Measurements from ENCODE around the gene AGBL1.

GRCh38 chr15:86653344-86654197, 573.9 kb downstream of the AGBL1 start:
- TF ChIP-seq POLR2A (IDR thresholded peaks at IDR 0.05): no peak
- TF ChIP-seq, protein P1, sequence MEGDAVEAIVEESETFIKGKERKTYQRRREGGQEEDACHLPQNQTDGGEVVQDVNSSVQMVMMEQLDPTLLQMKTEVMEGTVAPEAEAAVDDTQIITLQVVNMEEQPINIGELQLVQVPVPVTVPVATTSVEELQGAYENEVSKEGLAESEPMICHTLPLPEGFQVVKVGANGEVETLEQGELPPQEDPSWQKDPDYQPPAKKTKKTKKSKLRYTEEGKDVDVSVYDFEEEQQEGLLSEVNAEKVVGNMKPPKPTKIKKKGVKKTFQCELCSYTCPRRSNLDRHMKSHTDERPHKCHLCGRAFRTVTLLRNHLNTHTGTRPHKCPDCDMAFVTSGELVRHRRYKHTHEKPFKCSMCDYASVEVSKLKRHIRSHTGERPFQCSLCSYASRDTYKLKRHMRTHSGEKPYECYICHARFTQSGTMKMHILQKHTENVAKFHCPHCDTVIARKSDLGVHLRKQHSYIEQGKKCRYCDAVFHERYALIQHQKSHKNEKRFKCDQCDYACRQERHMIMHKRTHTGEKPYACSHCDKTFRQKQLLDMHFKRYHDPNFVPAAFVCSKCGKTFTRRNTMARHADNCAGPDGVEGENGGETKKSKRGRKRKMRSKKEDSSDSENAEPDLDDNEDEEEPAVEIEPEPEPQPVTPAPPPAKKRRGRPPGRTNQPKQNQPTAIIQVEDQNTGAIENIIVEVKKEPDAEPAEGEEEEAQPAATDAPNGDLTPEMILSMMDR (IDR thresholded peaks at IDR 0.05): no peak

Measured in prostate gland (tissue), 2 donors.